ENCODE data around the gene VAT1L. TPM values are rescaled to one million over a fixed set of nuclear protein-coding genes. Genes with fewer than 3 reads are reported as not detected.
"Not testable (repeated sequence)": the region's sequence is repeated elsewhere in the genome, so short reads cannot be mapped to it uniquely, and the experiment has no call there.

Gene VAT1L
- total RNA-seq, 1 experiment from 2014 or later, result not detected

GRCh38 chr16:77985111-77985510, 196.7 kb downstream of the VAT1L start:
- no peak for DNase-seq (ENCODE audit: extremely low read depth, low read depth)

GRCh38 chr16:77986011-77986740, 197.8 kb downstream of the VAT1L start:
- no peak for DNase-seq (ENCODE audit: extremely low read depth, low read depth)

DNA sequence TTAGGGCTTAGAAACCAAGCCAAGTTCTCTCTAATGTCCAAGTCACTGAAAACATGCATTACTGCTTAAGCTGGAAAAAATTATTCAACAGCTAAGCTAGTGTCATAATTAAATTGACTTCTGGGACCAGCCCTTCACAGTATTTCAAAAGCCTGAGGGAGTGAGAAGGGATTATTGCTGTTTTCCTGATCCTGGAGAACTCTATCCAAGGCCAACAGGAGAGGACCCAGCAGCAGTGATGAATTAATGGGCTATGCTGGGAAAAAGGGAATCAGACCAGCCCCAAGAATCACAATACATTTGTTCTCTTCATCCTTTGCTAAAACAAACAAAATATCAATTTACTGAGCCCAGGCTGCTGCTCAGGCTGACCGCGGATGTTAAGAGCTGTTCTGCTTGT, 199.4 kb downstream of the VAT1L start:
- no peak for DNase-seq (ENCODE audit: extremely low read depth, low read depth)

- no peak for DNase-seq (ENCODE audit: extremely low read depth, low read depth)
Measured at GRCh38 chr16:77989846-77990245, 201.5 kb downstream of the VAT1L start.

DNA sequence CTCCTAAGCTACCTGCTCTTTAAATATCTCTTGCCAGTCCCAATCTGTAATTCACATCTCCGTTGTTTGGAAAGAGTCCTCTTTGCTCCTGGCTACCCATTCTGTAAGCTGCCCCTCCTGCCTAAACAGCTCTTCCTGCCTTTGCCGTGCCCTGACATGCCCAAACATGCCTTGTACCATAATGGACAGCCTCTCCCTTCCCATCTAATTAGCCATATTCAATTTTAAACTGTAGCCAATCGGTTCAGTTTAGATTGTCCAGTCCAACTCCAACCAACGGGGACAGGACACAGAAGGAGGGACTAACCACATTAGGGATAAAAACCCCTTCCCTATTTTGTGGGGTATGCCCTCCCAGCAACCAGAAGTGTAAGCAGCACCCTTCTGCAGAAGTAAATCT, 203.3 kb downstream of the VAT1L start:
- no peak for DNase-seq (ENCODE audit: extremely low read depth, low read depth)

GRCh38 chr16:77992381-77992780, 204.0 kb downstream of the VAT1L start:
- not testable (repeated sequence) for DNase-seq (ENCODE audit: extremely low read depth, low read depth)

GRCh38 chr16:77993111-77993985, 205.0 kb downstream of the VAT1L start:
- DNase-seq (ENCODE audit: extremely low read depth, low read depth), result no peak

- DNase-seq (ENCODE audit: extremely low read depth, low read depth), result no peak
Measured at GRCh38 chr16:77995843-77996455, 207.6 kb downstream of the VAT1L start.

- DNase-seq (ENCODE audit: extremely low read depth, low read depth), result no peak
Measured at GRCh38 chr16:77998350-77999023, 210.1 kb downstream of the VAT1L start.

DNA sequence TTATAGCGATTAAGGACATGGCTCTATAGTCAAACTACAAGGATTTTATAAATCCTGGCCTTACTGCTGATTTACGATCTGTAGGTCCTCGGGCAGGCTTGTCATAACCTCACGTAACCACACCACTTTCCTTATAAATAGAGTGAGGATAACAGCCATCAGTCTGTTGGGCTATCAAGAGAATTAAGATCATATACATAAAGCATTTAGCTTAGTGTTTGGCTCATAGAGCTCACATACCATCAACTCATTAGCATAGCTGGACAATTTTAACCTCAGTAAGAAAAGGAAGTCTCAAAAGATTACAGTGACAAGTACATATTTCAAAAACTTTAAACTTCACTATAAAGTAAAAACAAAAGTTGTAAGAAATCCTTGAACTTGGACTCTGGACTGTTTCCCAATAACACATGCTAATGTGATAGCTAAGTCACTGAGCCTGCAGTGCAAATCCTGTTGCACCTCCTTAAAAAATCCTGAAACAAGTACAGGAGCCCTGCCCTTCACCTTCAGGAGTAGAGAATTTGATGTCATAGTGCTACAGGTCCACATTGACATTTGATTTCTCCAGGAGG, 213.2 kb downstream of the VAT1L start:
- no peak for DNase-seq (ENCODE audit: extremely low read depth, low read depth)

GRCh38 chr16:78002915-78003538, 214.7 kb downstream of the VAT1L start:
- peak; percentile 81 for DNase-seq (ENCODE audit: extremely low read depth, low read depth)

GRCh38 chr16:78004517-78004916, 216.2 kb downstream of the VAT1L start:
- no peak for DNase-seq (ENCODE audit: extremely low read depth, low read depth)

DNA sequence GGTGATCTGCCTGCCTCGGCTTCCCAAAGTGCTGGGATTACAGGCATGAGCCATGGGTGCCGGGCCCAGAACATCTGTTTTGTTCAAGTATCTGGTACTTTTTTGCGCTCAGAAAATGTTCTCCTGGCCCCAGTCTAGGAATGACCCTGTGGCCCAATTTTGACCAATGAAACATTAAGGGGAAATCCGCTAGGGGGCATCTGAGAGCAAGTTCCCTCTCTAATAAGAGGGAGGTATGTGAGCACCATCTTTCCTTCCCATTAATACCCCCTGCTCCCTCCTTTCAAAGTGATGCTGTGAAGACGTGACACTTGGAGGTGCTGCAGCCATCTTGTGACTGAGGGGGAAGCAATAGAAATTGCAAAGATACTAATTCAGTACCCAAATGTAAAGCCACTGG, 217.5 kb downstream of the VAT1L start:
- DNase-seq (ENCODE audit: extremely low read depth, low read depth), result no peak

- DNase-seq (ENCODE audit: extremely low read depth, low read depth), result no peak
Measured at GRCh38 chr16:78007121-78007520, 218.8 kb downstream of the VAT1L start.

- no peak for DNase-seq (ENCODE audit: extremely low read depth, low read depth)
Measured at GRCh38 chr16:78022347-78023060, 234.1 kb downstream of the VAT1L start, which contains the start of gene CLEC3A. Gene CLEC3A, plus strand, starts transcription at chr16:78022548. Its CDS starts 79 bp downstream, at chr16:78022627.

GRCh38 chr16:78024159-78024558, 235.8 kb downstream of the VAT1L start:
- DNase-seq (ENCODE audit: extremely low read depth, low read depth), result no peak

GRCh38 chr16:78025631-78026030, 237.3 kb downstream of the VAT1L start:
- DNase-seq (ENCODE audit: extremely low read depth, low read depth), result no peak

DNA sequence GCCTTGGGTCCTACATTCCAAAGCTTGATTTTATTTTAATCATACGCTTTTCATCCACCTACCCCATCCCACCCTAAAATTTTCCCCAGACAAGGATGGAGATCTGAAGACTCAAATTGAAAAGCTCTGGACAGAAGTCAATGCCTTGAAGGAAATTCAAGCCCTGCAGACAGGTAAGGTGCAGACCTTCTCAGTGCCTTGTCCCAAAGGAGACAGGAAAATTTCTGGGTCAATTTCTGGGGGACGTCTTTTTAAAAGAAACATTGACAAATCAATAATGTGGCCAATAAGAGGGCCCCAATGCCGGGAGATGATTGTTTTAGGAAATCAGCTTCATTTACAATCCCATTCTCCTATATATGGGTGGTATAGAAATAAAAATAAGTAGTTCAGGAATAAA, 239.7 kb downstream of the VAT1L start:
- no peak for DNase-seq (ENCODE audit: extremely low read depth, low read depth)

Data from NCI-H460 (cell line).